GM23338 (cell line): ENCODE results near the gene SRSF8. TPM values are rescaled to one million over a fixed set of nuclear protein-coding genes. Genes with fewer than 3 reads are reported as not detected.

Source experiments
- ATAC-seq: fragments of 200-7000 bp; cut with Tn5 transposase; 3 replicates; pipeline ENCODE4 v1.9.1; 2020
- DNase-seq: peaks from one replicate; pipeline ENCODE4 v3.0.0-alpha.2; 2015; ENCODE audit warnings: low spot score
- H2AFZ ChIP-seq: fragments of 200-600 bp; sonication (generic); 2 replicates; pipeline ENCODE4 v1.8.0; 2016; ENCODE audit warnings: antibody characterized with exemption, mild to moderate bottlenecking, moderate library complexity
- H3F3A ChIP-seq: fragments of 200-600 bp; sonication (generic); replicated peaks from 2 replicates; pipeline ENCODE4 v1.8.0; 2017; ENCODE audit warnings: antibody characterized with exemption, mixed run types, low read depth
- H3K27ac ChIP-seq: fragments of 200-600 bp; sonication (generic); 2 replicates; pipeline ENCODE4 v1.6.1; 2016; ENCODE audit warnings: low read depth
- H3K27me3 ChIP-seq: fragments of 200-600 bp; sonication (generic); 2 replicates; pipeline ENCODE4 v1.8.0; 2016; ENCODE audit warnings: mild to moderate bottlenecking, mixed run types, moderate library complexity; ENCODE audit not compliant: insufficient read depth
- H3K36me3 ChIP-seq: fragments of 200-600 bp; sonication (generic); 2 replicates; pipeline ENCODE4 v1.8.0; 2016; ENCODE audit warnings: mild to moderate bottlenecking; ENCODE audit not compliant: insufficient read depth
- H3K4me1 ChIP-seq: fragments of 200-600 bp; sonication (generic); 2 replicates; pipeline ENCODE4 v1.8.0; 2016; ENCODE audit warnings: mild to moderate bottlenecking, moderate library complexity; ENCODE audit not compliant: insufficient read depth
- H3K4me2 ChIP-seq: fragments of 200-600 bp; sonication (generic); 2 replicates; pipeline ENCODE4 v1.7.1; 2017; ENCODE audit warnings: mixed run types
- H3K4me3 ChIP-seq: fragments of 200-600 bp; sonication (generic); 2 replicates; pipeline ENCODE4 v1.6.1; 2016; ENCODE audit warnings: mixed run types
- H3K79me2 ChIP-seq: fragments of 200-600 bp; sonication (generic); replicated peaks from 2 replicates; pipeline ENCODE4 v1.8.0; 2017; ENCODE audit warnings: mild to moderate bottlenecking; ENCODE audit not compliant: insufficient read depth
- H3K9me2 ChIP-seq: fragments of 200-600 bp; sonication (generic); 2 replicates; pipeline ENCODE4 v1.8.0; 2017; ENCODE audit not compliant: insufficient read depth
- H4K20me1 ChIP-seq: fragments of 200-600 bp; sonication (generic); replicated peaks from 2 replicates; pipeline ENCODE4 v1.8.0; 2017; ENCODE audit warnings: mild to moderate bottlenecking; ENCODE audit not compliant: insufficient read depth
- H3K27ac Mint-ChIP-seq: 2 replicates; pipeline ENCODE4 v1.8.0; 2020; ENCODE audit warnings: inconsistent platforms, mild to moderate bottlenecking, moderate library complexity, mixed read lengths
- H3K27me3 Mint-ChIP-seq: 3 replicates; pipeline ENCODE4 v1.8.0; 2022; ENCODE audit warnings: low read depth, mild to moderate bottlenecking, moderate library complexity, mixed read lengths, inconsistent platforms; ENCODE audit not compliant: insufficient read depth, poor library complexity
- H3K36me3 Mint-ChIP-seq: 3 replicates; pipeline ENCODE4 v1.8.0; 2021; ENCODE audit warnings: low read depth, mild to moderate bottlenecking, inconsistent platforms, moderate library complexity, mixed read lengths
- H3K4me1 Mint-ChIP-seq: 3 replicates; pipeline ENCODE4 v1.8.0; 2020; ENCODE audit warnings: mild to moderate bottlenecking, inconsistent platforms, mixed read lengths
- H3K4me3 Mint-ChIP-seq: 3 replicates; pipeline ENCODE4 v1.8.0; 2021; ENCODE audit warnings: moderate library complexity, mild to moderate bottlenecking, inconsistent platforms, mixed read lengths
- H3K9me3 Mint-ChIP-seq: 3 replicates; pipeline ENCODE4 v1.8.0; 2020; ENCODE audit warnings: moderate library complexity, mild to moderate bottlenecking, inconsistent platforms, mixed read lengths
- CREB1 ChIP-seq: fragments of 250-450 bp; sonication (Bioruptor Pico); IDR thresholded peaks from 2 replicates; pipeline ENCODE4 v1.5.0; 2020; ENCODE audit warnings: low read depth, mild to moderate bottlenecking, moderate library complexity
- CTCF ChIP-seq, 2 experiments: fragments of 200-600 bp in 1 of 2; sonication (generic) in 1 of 2; conservative IDR thresholded peaks; 2 replicates each; pipeline versions ENCODE4 v1.5.1 to v1.6.1; 2016 to 2017; ENCODE audit warnings: antibody characterized with exemption in 2 of 2, low read depth in 2 of 2, mild to moderate bottlenecking in 2 of 2, moderate library complexity in 1 of 2
- ETS1 ChIP-seq: IDR thresholded peaks from 2 replicates; pipeline ENCODE4 v1.6.1; 2016; ENCODE audit warnings: antibody characterized with exemption
- EZH2 ChIP-seq: fragments of 200-600 bp; sonication (generic); IDR thresholded peaks from one replicate; pipeline ENCODE4 v1.8.0; 2017; ENCODE audit warnings: antibody characterized with exemption, mild to moderate bottlenecking, low read depth; ENCODE audit not compliant: unreplicated experiment
- EZH2phosphoT487 ChIP-seq: fragments of 200-600 bp; sonication (generic); IDR thresholded peaks from one replicate; pipeline ENCODE4 v1.8.1; 2018; ENCODE audit warnings: antibody characterized with exemption; ENCODE audit not compliant: unreplicated experiment
- JUNB ChIP-seq: IDR thresholded peaks from one replicate; pipeline ENCODE4 v1.6.1; 2016; ENCODE audit warnings: antibody characterized with exemption; ENCODE audit not compliant: unreplicated experiment
- NANOG ChIP-seq: IDR thresholded peaks from 2 replicates; pipeline ENCODE4 v1.6.1; 2016; ENCODE audit warnings: antibody characterized with exemption, borderline replicate concordance
- POLR2AphosphoS5 ChIP-seq: IDR thresholded peaks from 2 replicates; pipeline ENCODE4 v1.6.1; 2016; ENCODE audit warnings: antibody characterized with exemption, low read depth
- REST ChIP-seq: IDR thresholded peaks from one replicate; pipeline ENCODE4 v1.6.1; 2018; ENCODE audit warnings: antibody characterized with exemption; ENCODE audit not compliant: unreplicated experiment
- STAT1 ChIP-seq: IDR thresholded peaks from one replicate; pipeline ENCODE4 v1.6.1; 2016; ENCODE audit warnings: antibody characterized with exemption; ENCODE audit not compliant: unreplicated experiment
- ZNF114 ChIP-seq: fragments of 250-450 bp; sonication (Bioruptor Pico); IDR thresholded peaks from 2 replicates; pipeline ENCODE4 v1.5.0; 2020; ENCODE audit warnings: mild to moderate bottlenecking, moderate library complexity
- ZNF331 ChIP-seq: fragments of 250-450 bp; sonication (Bioruptor Pico); IDR thresholded peaks from 2 replicates; pipeline ENCODE4 v1.5.0; 2020; ENCODE audit warnings: low read depth, mild to moderate bottlenecking, moderate library complexity
- polyA plus RNA-seq: library from polyadenylated mRNA; unstranded; fragments of >200 nt; fragmentation: Nextera tagmentation; extraction: Ambion mirVana; gene quantifications from 2 replicates; pipeline ENCODE4 v1.2.1, GENCODE V29; 2016
- total RNA-seq: library from RNA; depleted of rRNA; stranded (reverse); fragments of >200 nt; shearing (Covaris generic); gene quantifications from 2 replicates; pipeline ENCODE4 v1.2.3, GENCODE V29; 2014

SRSF8 gene
- total and polyA plus RNA-seq, 2 experiments from 2014 or later, result 12.6 to 19.9 TPM

- TF ChIP-seq CTCF (conservative IDR thresholded peaks at IDR 0.05; ENCODE audit: low read depth in 2 of 2), result no peak
- no peak for TF ChIP-seq JUNB
- TF ChIP-seq EZH2, result no peak
- no peak for TF ChIP-seq STAT1
- no peak for TF ChIP-seq CREB1 (CRISPR knock-in tag)
- no peak for TF ChIP-seq ZNF114 (CRISPR knock-in tag)
- TF ChIP-seq ETS1, result no peak
- TF ChIP-seq EZH2phosphoT487, result no peak
- no peak for TF ChIP-seq NANOG
These were observed 12.4 kb upstream of the SRSF8 start (continued) for GRCh38 chr11:95054356-95054755.

GRCh38 chr11:95055283-95055897, 11.3 kb upstream of the SRSF8 start:
- H3K4me1 Mint-ChIP-seq, result no peaks in the 10 kb centered on the region
- Histone ChIP-seq H3K79me2 (no peaks in the 10 kb centered on the region), H3F3A (no peaks in the 10 kb centered on the region), H2AFZ (no peak overlapping the region), H3K4me3 (no peak overlapping the region), H4K20me1 (no peaks in the 10 kb centered on the region), H3K36me3 (no peaks in the 10 kb centered on the region), H3K4me2 (no peak overlapping the region), H3K27me3 (no peaks in the 10 kb centered on the region; the same call in 1 of the 2 replicates), H3K4me1 (no peaks in the 10 kb centered on the region), H3K9me2 (no peaks in the 10 kb centered on the region), H3K27ac (no peak overlapping the region)
- no peaks in the 10 kb centered on the region for H3K36me3 Mint-ChIP-seq
- peaks cover 6% of the 10 kb centered on the region for H3K27me3 Mint-ChIP-seq
- H3K9me3 Mint-ChIP-seq, result no peaks in the 10 kb centered on the region
- no peak overlapping the region for H3K4me3 Mint-ChIP-seq
- no peak overlapping the region for H3K27ac Mint-ChIP-seq
- ATAC-seq, result no peak
- no peak for DNase-seq
- TF ChIP-seq REST (no peak), NANOG (no peak), ZNF331 (CRISPR knock-in tag) (no peak), CTCF (conservative IDR thresholded peaks at IDR 0.05; ENCODE audit: low read depth in 2 of 2) (no peak), JUNB (no peak), EZH2phosphoT487 (no peak), POLR2AphosphoS5 (no peak)
